NB4 (cell line): Measurements from ENCODE around the gene RMND5A.
"Not testable (repeated sequence)": the region's sequence is repeated elsewhere in the genome, so short reads cannot be mapped to it uniquely, and the experiment has no call there.

ENCODE experiments used
- DNase-seq: peaks from one replicate; pipeline ENCODE4 v3.0.0; 2010; ENCODE audit warnings: low read depth
- H3K4me3 ChIP-seq: one replicate; pipeline ENCODE4 v1.5.1; 2011; ENCODE audit warnings: mild to moderate bottlenecking, low read depth, low read length, moderate library complexity
- MYC ChIP-seq: IDR thresholded peaks from 2 replicates; pipeline ENCODE4 v1.6.1; 2011; ENCODE audit warnings: low read depth, low read length
- POLR2A ChIP-seq: IDR thresholded peaks from 2 replicates; pipeline ENCODE4 v1.6.1; 2011; ENCODE audit warnings: mild to moderate bottlenecking; ENCODE audit not compliant: insufficient read length; ENCODE audit errors: extremely low read depth
- TF ChIP-seq, protein P1 (sequence below): IDR thresholded peaks from 2 replicates; pipeline ENCODE4 v1.6.1; 2011; ENCODE audit warnings: low read depth, low read length
- TF ChIP-seq, protein P2 (sequence below): IDR thresholded peaks from one replicate; pipeline ENCODE4 v1.5.1; 2012; ENCODE audit warnings: low read depth, low read length

Gene RMND5A

DNA sequence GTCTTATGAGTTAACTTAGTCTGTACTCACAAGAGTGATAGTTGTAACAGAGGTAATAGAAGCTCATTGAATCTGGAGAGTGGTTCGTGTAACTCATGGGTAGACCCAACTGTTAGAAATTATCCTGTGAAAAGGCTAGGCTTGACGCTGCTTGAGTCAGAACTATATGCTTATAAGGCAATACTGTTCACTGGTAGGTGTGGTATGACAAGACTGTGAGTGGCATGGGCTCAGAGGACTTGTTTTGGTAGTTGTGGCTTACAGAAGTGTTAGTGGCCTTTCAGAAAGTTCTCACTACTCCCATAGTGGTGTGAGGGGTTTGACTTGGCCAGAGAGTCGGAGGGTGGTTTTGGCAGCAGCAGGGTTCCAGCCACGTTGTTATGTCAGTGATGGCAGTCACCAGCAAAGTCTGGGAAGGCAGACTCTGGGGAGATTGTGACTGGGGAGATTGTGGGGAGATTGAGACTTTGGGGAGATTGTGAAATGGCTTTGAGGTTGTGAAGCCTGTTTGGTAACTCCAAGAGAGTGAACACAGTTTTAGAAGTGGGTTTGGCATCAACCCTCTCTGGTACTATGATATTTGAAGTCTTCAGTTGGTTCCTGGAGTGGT is 21.9 kb downstream of the RMND5A start:
- peak; percentile 54 for DNase-seq
- H3K4me3 ChIP-seq: not testable (repeated sequence)

DNA sequence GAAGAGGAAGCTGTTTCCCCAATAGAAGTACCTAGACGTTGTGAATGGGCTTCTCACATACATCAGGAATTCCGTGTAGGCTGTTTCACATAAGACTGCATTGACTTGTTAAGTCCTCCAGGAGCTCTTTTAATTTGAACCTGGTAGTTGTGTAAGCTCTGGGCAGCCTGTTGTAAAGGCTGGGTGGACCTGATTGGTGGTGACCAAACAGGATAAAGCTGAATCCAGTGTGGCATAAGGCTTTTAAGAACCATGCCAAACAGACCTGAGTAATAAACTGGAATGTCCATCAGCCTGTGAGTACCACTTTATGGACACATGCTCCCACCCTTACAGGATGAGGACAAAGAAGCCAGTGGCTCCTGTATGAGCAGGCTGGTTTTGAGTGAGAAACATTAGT is 24.1 kb downstream of the RMND5A start:
- H3K4me3 ChIP-seq: no peak overlapping the region
- TF ChIP-seq MYC (no peak), POLR2A (no peak)
- TF ChIP-seq, protein P1, sequence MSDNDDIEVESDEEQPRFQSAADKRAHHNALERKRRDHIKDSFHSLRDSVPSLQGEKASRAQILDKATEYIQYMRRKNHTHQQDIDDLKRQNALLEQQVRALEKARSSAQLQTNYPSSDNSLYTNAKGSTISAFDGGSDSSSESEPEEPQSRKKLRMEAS: no peak
- no peak for DNase-seq

DNA sequence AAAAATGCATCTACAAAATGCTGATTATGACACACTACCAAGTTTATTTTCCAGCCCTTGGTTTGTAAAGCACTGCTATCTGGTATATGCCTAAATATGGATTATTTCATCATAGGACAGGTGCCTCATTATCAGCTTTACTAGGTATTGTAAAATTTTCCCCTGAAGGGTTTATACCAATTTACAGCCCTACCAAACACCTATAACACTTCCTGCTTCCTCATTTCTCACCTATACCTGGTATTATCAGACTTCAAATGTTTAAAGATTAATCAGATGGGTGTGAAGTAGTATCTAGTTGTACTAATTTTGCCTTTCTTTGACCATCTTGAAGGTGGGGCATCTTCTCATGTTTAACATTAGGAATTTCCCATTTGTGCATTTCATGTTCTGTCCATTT is 26.8 kb downstream of the RMND5A start:
- no peak for DNase-seq
- TF ChIP-seq MYC: no peak
- no peak for TF ChIP-seq POLR2A
- TF ChIP-seq, protein P2, sequence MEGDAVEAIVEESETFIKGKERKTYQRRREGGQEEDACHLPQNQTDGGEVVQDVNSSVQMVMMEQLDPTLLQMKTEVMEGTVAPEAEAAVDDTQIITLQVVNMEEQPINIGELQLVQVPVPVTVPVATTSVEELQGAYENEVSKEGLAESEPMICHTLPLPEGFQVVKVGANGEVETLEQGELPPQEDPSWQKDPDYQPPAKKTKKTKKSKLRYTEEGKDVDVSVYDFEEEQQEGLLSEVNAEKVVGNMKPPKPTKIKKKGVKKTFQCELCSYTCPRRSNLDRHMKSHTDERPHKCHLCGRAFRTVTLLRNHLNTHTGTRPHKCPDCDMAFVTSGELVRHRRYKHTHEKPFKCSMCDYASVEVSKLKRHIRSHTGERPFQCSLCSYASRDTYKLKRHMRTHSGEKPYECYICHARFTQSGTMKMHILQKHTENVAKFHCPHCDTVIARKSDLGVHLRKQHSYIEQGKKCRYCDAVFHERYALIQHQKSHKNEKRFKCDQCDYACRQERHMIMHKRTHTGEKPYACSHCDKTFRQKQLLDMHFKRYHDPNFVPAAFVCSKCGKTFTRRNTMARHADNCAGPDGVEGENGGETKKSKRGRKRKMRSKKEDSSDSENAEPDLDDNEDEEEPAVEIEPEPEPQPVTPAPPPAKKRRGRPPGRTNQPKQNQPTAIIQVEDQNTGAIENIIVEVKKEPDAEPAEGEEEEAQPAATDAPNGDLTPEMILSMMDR: no peak
- TF ChIP-seq, protein P1: no peak
- H3K4me3 ChIP-seq: no peak overlapping the region

DNA sequence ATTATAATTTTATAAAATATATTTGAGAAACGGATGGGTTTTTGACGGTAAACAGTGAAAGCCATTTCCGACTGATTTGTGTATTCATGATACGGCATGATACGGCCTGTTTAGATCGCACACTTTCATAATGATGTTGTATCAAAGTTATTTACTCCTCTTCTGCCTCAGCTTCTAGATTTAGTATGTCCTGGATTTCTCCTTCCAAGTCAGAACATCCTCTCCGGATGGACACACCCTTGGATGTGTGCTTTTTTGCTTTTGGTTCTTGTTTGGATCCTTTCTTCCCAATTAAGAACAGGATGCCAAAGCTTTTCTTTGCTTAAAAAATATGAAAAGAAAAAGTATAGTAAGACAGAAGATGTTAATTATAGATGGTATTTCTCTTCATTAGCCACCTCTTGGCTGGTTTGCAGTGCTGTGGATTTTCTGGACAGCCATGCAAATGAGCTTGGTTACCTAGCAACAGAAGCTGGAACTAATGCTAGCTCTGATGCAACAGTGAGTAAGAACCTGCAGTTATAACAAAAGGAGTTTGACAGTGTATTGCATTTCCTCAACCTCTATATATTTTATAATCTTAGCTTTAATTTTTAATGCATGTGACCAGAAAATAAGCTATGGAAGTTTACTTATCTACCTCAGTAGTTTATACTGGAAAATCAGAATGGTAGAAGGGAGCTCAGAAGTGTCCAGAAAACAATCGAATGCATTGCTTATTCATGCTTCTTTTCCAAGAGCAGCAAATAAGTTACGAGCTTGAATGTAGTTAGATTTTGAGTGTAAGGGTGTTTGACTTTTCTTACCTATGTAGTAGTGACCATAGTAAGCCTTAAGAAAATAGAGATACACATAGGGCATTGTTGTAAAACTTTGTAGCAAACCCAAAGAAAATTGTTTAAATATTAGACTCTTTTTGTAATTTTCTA is 27.9 kb downstream of the RMND5A start:
- no peak overlapping the region for H3K4me3 ChIP-seq
- TF ChIP-seq POLR2A (no peak), MYC (no peak)
- TF ChIP-seq, protein P2: no peak
- TF ChIP-seq, protein P1: no peak
- DNase-seq: peak; percentile 39

DNA sequence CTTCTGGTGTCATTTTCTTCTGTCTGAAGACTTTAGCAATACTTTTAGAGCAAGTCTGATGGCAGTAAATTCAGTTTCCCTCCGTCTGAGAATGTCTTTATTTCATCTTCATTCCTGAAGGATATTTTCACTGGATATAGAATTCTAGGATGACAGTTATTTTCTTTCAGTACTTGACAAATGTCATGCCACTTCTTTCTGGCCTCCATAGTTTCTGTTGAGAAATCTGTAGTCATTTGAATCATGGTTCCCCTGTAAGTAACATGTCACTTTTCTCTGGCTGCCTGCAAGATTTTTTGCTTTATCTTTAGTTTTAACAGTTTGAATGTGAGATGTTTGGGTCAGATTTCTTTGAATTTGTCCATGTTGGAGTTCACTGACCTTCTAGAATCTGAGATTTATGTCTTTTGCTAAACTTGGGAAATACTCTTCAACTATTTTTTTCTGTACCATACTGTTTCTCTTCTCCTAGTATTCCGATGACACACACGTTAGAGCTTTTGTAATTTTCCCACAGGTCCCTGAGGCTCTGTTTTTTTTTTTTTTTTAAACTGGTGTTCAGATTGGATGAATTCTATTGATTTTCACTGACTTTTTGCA is 30.2 kb downstream of the RMND5A start:
- peak; percentile 31 for DNase-seq
- no peak overlapping the region for H3K4me3 ChIP-seq
- TF ChIP-seq, protein P2: no peak
- TF ChIP-seq POLR2A: no peak
- TF ChIP-seq, protein P1: no peak
- TF ChIP-seq MYC: no peak

DNA sequence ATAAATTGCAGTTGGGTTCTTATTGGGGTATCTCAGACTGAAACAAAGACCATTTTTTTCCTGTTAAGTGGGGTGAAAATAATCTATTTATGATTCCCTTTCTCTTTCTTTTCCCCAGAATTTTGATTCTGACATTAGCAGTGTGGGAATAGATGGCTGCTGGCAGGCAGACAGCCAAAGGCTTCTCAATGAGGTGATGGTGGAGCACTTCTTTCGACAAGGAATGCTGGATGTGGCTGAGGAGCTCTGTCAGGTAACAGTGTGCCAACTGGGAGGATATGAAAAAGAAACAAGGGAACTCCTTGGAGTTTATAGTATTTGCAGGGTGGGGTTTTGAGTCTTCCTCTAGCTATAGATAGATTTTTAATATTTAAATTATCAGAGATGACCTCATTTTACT is 31.7 kb downstream of the RMND5A start:
- no peak overlapping the region for H3K4me3 ChIP-seq
- TF ChIP-seq, protein P1: no peak
- TF ChIP-seq MYC (no peak), POLR2A (no peak)
- TF ChIP-seq, protein P2: no peak
- DNase-seq: no peak
